Karpas-422 (cell line): ENCODE measurements around the gene ERAP2. TPM values are rescaled to one million over a fixed set of nuclear protein-coding genes. Genes with fewer than 3 reads are reported as not detected.
"Not testable (repeated sequence)": the region's sequence is repeated elsewhere in the genome, so short reads cannot be mapped to it uniquely, and the experiment has no call there.

Experiments used
- DNase-seq: peaks from one replicate; pipeline ENCODE4 v3.0.0-alpha.2; 2015
- H2AFZ ChIP-seq: fragments of 200-600 bp; sonication (generic); 2 replicates; pipeline ENCODE4 v1.6.1; 2014; ENCODE audit warnings: antibody characterized with exemption, low read length, mixed read lengths
- H3K27ac ChIP-seq: fragments of 200-600 bp; sonication (generic); 2 replicates; pipeline ENCODE4 v1.5.1; 2014; ENCODE audit warnings: mild to moderate bottlenecking, low read length, moderate library complexity
- H3K27me3 ChIP-seq: fragments of 200-600 bp; sonication (generic); 2 replicates; pipeline ENCODE4 v1.6.1; 2014; ENCODE audit warnings: low read length, mixed read lengths
- H3K36me3 ChIP-seq: fragments of 200-600 bp; sonication (generic); 2 replicates; pipeline ENCODE4 v1.6.1; 2014; ENCODE audit warnings: low read length, mixed read lengths; ENCODE audit not compliant: insufficient read depth
- H3K4me1 ChIP-seq: fragments of 200-600 bp; sonication (generic); 2 replicates; pipeline ENCODE4 v1.6.1; 2014; ENCODE audit warnings: mild to moderate bottlenecking, low read length, mixed read lengths
- H3K4me2 ChIP-seq: fragments of 200-600 bp; sonication (generic); 2 replicates; pipeline ENCODE4 v1.6.1; 2014; ENCODE audit warnings: low read length, low read depth, mild to moderate bottlenecking; ENCODE audit not compliant: poor library complexity, severe bottlenecking
- H3K4me3 ChIP-seq: fragments of 200-600 bp; sonication (generic); 2 replicates; pipeline ENCODE4 v1.5.1; 2014; ENCODE audit warnings: mild to moderate bottlenecking, antibody characterized with exemption, low read length, mixed read lengths
- H3K79me2 ChIP-seq: fragments of 200-600 bp; sonication (generic); 2 replicates; pipeline ENCODE4 v1.6.1; 2014; ENCODE audit warnings: mild to moderate bottlenecking, low read length, mixed read lengths
- H3K9ac ChIP-seq: fragments of 200-600 bp; sonication (generic); 2 replicates; pipeline ENCODE4 v1.6.0; 2014; ENCODE audit warnings: low read length
- H3K9me2 ChIP-seq: fragments of 200-600 bp; sonication (generic), shearing (Covaris generic); replicated peaks from 2 replicates; pipeline ENCODE4 v1.6.0; 2014; ENCODE audit warnings: mild to moderate bottlenecking, low read length, moderate library complexity; ENCODE audit not compliant: insufficient read depth
- H3K9me3 ChIP-seq: fragments of 300-700, 200-600 bp; sonication (generic); 2 replicates; pipeline ENCODE4 v1.6.1; 2014; ENCODE audit warnings: low read length, mixed read lengths
- H4K20me1 ChIP-seq: fragments of 200-600 bp; sonication (generic); 2 replicates; pipeline ENCODE4 v1.6.1; 2014; ENCODE audit warnings: mild to moderate bottlenecking, antibody characterized with exemption, low read length, low read depth; ENCODE audit not compliant: insufficient read depth
- total RNA-seq: library from RNA; depleted of rRNA; stranded (reverse); fragments of >200 nt; shearing (Covaris generic); gene quantifications from 2 replicates; pipeline ENCODE4 v1.2.3, GENCODE V29; 2014; ENCODE audit warnings: low replicate concordance

Gene ERAP2
- total RNA-seq, 1 experiment from 2014 or later, result 60.5 TPM

DNA sequence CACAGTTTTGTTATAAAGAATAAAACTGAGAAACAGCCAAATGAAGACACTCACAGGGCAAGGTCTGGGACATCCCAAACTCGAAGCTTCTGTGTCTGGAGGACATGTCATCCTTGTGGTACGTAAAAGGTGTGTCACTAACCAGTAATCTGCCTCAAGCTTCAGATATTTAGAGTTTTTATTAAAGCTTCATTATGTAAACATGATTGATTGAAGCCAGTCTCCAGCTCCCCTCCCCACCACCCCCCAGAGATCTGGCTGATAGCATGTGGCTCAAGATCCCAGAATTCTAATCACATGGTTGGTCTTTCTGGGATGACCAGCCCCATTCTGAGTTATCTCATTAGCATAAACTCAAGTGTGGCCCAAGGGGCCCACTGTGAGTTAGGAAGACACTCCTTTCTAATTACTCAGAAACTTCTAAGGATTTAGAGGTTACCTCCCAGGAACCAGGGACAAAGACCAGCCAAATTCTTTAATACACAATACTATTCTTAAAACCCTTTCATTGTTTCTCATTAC lies 37.2 kb upstream of the ERAP2 start:
- H3K27me3 ChIP-seq, result no peaks in the 10 kb centered on the region
- H3K9me3 ChIP-seq, result no peaks in the 10 kb centered on the region
- H3K27ac ChIP-seq, result no peak overlapping the region
- no peaks in the 10 kb centered on the region for H3K79me2 ChIP-seq
- H4K20me1 ChIP-seq, result no peaks in the 10 kb centered on the region
- no peak overlapping the region for H3K4me2 ChIP-seq
- no peak for DNase-seq
- no peak overlapping the region for H2AFZ ChIP-seq
- no peak overlapping the region for H3K9ac ChIP-seq
- no peak overlapping the region for H3K4me3 ChIP-seq
- H3K4me1 ChIP-seq, result peaks cover 26% of the 10 kb centered on the region
- no peaks in the 10 kb centered on the region for H3K36me3 ChIP-seq
- H3K9me2 ChIP-seq, result no peaks in the 10 kb centered on the region

DNA sequence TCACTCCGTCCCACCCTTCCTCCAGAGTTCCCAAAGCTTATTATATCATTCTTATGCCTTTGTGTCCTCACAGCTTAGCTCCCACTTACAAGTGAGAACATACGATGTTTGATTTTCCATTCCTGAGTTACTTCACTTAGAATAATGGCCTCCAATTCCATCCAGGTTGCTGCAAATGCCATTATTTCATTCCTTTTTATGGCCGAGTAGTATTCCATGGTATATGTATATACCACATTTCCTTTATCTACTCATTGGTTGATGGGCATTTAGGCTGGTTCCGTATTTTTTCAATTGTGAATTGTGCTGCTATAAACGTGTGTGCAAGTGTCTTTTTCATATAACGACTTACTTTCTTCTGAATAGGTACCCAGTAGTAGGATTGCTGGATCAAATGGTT lies 34.4 kb upstream of the ERAP2 start:
- H2AFZ ChIP-seq, H3K36me3 ChIP-seq, H4K20me1 ChIP-seq, H3K79me2 ChIP-seq, H3K9me3 ChIP-seq, DNase-seq, H3K27me3 ChIP-seq, H3K27ac ChIP-seq, H3K4me3 ChIP-seq, H3K9ac ChIP-seq, H3K9me2 ChIP-seq, H3K4me2 ChIP-seq: not testable (repeated sequence)
- H3K4me1 ChIP-seq, result peaks cover 33% of the 10 kb centered on the region

DNA sequence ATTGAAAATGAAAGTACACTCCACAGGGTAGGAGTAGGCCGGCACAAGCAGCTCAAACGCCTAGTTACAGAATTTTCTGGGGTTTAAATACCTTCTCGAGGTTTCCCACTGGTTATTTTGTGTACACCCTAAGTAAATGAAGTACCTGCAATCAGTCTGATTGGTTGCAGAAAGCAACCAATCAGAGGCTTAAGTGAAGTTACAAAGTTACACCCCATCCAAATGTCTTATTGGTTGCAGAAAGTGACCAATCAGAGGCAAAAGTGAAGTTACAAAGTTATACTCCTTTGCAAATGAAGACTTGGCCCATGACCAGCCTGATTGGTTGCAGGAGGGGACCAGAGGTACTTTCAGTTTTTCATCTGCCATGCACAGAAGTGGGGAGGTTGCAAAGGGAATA lies 33.2 kb upstream of the ERAP2 start:
- Histone ChIP-seq H3K27ac (no peak overlapping the region), H3K36me3 (no peaks in the 10 kb centered on the region), H3K9ac (no peak overlapping the region), H3K9me3 (no peaks in the 10 kb centered on the region), H3K4me3 (no peak overlapping the region), H3K27me3 (no peaks in the 10 kb centered on the region), H3K4me2 (no peak overlapping the region), H3K4me1 (peaks cover 33% of the 10 kb centered on the region), H4K20me1 (no peaks in the 10 kb centered on the region), H3K79me2 (no peaks in the 10 kb centered on the region), H3K9me2 (no peaks in the 10 kb centered on the region), H2AFZ (no peak overlapping the region)
- peak; percentile 49 for DNase-seq

DNA sequence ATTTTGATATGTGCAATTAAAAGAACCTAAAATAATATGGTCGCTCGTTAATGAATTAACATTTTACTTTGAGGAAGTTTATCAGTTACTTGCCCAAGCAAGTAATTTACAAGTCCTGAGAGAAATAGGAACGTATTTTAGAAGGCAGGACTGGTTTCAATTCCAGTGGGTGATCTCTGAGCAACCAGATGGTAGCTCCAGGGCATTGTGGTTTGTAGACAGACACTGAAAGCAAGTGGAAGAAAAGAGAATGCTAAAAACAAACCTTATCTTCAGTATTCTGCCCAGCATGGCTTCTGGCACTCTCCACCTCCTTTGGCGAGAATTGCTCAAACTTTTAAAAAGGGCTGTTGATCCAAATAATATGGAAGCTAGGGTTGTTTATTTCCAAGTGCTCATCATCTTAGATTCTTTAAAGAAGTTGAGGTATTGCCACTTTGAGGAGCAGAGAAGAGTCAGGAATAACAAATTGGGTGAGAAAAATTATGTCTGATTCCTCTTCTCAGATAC lies 31.8 kb upstream of the ERAP2 start:
- Histone ChIP-seq H3K79me2 (no peaks in the 10 kb centered on the region), H3K27ac (no peak overlapping the region), H3K4me3 (no peak overlapping the region), H3K9me3 (no peaks in the 10 kb centered on the region), H3K36me3 (no peaks in the 10 kb centered on the region), H4K20me1 (no peaks in the 10 kb centered on the region), H3K4me1 (peaks cover 33% of the 10 kb centered on the region), H2AFZ (no peak overlapping the region), H3K9me2 (no peaks in the 10 kb centered on the region), H3K27me3 (no peaks in the 10 kb centered on the region), H3K4me2 (peak overlapping the region; percentile 6), H3K9ac (no peak overlapping the region)
- no peak for DNase-seq

DNA sequence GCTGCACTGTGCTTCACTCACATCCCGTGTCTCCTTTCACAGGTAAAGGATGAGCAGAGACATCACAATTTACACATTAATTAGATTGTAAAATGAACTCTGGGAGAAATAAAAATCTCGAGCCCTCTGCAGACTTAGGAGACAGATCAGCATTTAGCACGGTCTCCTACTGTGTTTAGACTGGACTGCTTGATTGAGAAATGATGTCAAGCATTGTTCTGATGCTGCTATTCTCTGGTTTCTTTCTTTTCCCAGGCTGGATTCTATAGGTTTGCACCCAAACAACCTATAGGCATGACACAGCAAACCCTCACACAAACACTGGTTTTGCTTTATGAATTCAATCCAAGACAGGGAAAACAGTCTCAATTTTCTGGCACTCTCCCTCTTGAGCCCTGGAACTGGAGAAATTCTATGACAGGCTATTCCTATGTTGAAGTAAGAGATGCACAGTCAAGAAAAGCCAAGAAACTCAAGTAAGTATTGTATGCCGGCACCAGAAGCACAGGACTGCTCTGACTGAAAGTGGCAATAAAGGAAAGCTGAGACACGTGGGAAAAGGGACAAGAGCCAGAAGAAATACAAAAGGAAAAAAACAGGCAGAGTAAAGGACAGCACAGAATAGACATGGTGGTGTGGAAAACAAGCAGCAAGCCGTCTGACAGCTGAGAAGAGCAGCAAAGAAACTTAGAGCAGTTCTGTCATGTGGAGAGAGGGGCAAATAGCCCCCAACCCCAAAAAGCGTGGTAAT lies 24.8 kb upstream of the ERAP2 start:
- Histone ChIP-seq H4K20me1 (no peaks in the 10 kb centered on the region), H3K4me2 (no peak overlapping the region), H3K27me3 (no peaks in the 10 kb centered on the region), H3K36me3 (no peaks in the 10 kb centered on the region), H3K79me2 (no peaks in the 10 kb centered on the region), H2AFZ (no peak overlapping the region), H3K4me1 (peaks cover 3% of the 10 kb centered on the region; the same call in 1 of the 2 replicates), H3K9me2 (no peaks in the 10 kb centered on the region), H3K27ac (no peak overlapping the region), H3K9me3 (no peaks in the 10 kb centered on the region), H3K9ac (no peak overlapping the region), H3K4me3 (no peak overlapping the region)
- no peak for DNase-seq

DNA sequence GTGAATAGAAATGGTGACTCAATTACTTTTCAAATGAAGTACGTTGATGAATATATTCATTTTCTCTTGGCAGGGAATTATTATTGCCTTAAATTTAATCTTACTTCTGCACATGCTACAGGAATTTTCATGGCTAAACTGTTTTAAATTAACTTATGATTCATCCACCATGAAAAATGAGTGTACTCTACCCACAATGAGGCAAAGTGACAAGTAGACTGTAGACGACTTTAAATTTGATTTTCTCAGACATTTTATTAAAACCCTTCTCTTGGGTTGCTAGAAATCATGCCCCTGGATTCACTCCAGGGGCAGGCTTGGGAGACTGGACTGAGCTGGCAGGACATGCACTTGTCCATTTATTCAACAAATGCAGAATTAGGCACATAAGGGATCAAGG lies 23.5 kb upstream of the ERAP2 start:
- H3K27me3 ChIP-seq, result no peaks in the 10 kb centered on the region
- DNase-seq, result no peak
- H3K4me2 ChIP-seq, result no peak overlapping the region
- no peak overlapping the region for H3K9ac ChIP-seq
- no peaks in the 10 kb centered on the region for H3K9me2 ChIP-seq
- no peaks in the 10 kb centered on the region for H3K79me2 ChIP-seq
- H2AFZ ChIP-seq, result no peak overlapping the region
- H3K4me3 ChIP-seq, result no peak overlapping the region
- no peak overlapping the region for H3K27ac ChIP-seq
- peaks cover 3% of the 10 kb centered on the region; the same call in 1 of the 2 replicates for H3K4me1 ChIP-seq
- H3K36me3 ChIP-seq, result no peaks in the 10 kb centered on the region
- H3K9me3 ChIP-seq, result no peaks in the 10 kb centered on the region
- H4K20me1 ChIP-seq, result no peaks in the 10 kb centered on the region

DNA sequence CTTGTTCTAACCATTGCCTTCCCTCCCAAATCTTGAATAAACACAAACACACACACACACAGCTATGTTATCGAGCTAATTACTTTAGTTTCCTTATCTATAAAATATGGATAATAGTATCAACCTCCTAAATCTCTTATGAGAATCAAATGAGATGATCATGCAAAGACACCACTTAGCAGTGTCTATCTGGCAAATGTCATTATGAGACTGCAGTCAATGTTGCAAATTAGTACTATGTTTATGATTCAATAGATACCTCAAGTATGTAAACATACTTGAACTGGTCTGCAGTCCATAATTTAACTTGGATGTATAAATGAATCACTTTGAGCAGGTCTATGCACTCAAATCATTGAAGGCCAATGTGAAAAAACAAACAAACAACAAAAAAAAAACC lies 22.2 kb upstream of the ERAP2 start:
- no peak overlapping the region for H3K4me2 ChIP-seq
- H4K20me1 ChIP-seq, result no peaks in the 10 kb centered on the region
- no peak overlapping the region for H3K4me3 ChIP-seq
- no peaks in the 10 kb centered on the region for H3K36me3 ChIP-seq
- H3K4me1 ChIP-seq, result peaks cover 3% of the 10 kb centered on the region; the same call in 1 of the 2 replicates
- no peaks in the 10 kb centered on the region for H3K79me2 ChIP-seq
- no peaks in the 10 kb centered on the region for H3K9me2 ChIP-seq
- no peaks in the 10 kb centered on the region for H3K27me3 ChIP-seq
- no peak for DNase-seq
- no peak overlapping the region for H2AFZ ChIP-seq
- no peak overlapping the region for H3K9ac ChIP-seq
- H3K9me3 ChIP-seq, result no peaks in the 10 kb centered on the region
- H3K27ac ChIP-seq, result no peak overlapping the region

DNA sequence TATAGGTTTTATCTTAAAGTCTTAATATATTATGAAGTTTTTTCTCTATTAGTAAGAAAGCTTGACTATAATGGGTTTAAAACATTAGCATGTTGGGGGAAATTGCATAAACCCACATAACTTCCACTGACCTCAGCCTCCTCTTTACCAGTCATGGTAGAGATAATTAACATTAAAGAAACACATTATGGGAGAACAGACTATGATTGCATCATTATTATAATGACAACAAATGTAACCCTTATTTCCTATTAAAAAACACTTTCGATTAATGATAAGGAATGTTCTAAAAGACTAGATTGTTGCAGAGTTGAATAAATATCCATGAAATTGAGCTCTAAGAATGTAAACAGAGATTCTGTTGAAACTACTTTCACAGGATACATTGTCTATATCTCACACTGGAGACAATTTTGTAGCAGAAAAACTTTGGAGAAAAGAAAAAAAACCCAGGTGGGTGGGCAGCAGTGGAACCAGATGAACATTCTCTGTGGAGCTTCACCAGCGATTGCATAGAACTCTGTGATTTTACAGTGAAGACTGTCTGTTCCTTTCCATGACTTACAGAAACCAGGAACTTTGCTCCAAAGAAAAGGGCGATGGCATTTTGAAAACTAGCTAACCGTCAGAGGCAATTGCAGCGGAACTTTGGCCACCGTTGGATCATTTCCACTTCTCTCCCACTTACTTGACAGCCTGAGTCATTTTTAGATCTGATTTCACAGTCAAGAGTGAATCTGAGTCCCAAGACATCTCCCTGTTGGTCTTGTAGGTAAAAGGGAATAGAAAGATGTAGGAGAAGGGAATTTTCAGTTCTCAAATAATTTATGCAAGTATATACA lies 21.0 kb upstream of the ERAP2 start:
- no peaks in the 10 kb centered on the region for H3K9me2 ChIP-seq
- H3K79me2 ChIP-seq, result no peaks in the 10 kb centered on the region
- peaks cover 3% of the 10 kb centered on the region; the same call in 1 of the 2 replicates for H3K4me1 ChIP-seq
- no peak overlapping the region for H3K9ac ChIP-seq
- no peak for DNase-seq
- no peaks in the 10 kb centered on the region for H3K9me3 ChIP-seq
- H2AFZ ChIP-seq, result no peak overlapping the region
- H3K36me3 ChIP-seq, result no peaks in the 10 kb centered on the region
- no peak overlapping the region for H3K4me2 ChIP-seq
- H3K27me3 ChIP-seq, result no peaks in the 10 kb centered on the region
- H4K20me1 ChIP-seq, result no peaks in the 10 kb centered on the region
- no peak overlapping the region for H3K4me3 ChIP-seq
- no peak overlapping the region for H3K27ac ChIP-seq
